IMR-90 (cell line): ENCODE results near the gene CCNB2. TPM values are rescaled to one million over a fixed set of nuclear protein-coding genes. Genes with fewer than 3 reads are reported as not detected.

Experiments used
- ATAC-seq: fragments of 200-7000 bp; cut with Tn5 transposase; 2 replicates; pipeline ENCODE4 v1.9.1; 2020; ENCODE audit warnings: low read depth, mild to moderate bottlenecking, moderate library complexity
- BruUV-seq: library from RNA; stranded (reverse); fragments of 400-500 nt; replicated peaks from 2 replicates; lab custom pipeline; 2021; lab: Mats Ljungman, UMichigan
- CTCF ChIA-PET: fragments of 300-600 bp; formaldehyde crosslinking; extraction: SDS; loops from one replicate; lab custom pipeline; 2021; ENCODE audit warnings: antibody characterized with exemption; lab: Yijun Ruan, JAX
- POLR2A ChIA-PET: fragments of 300-600 bp; sonication (Branson Sonifier 250); formaldehyde crosslinking; loops from one replicate; lab custom pipeline; 2022; ENCODE audit warnings: antibody characterized with exemption; ENCODE audit not compliant: unreplicated experiment; lab: Charles Lee
- DNase-seq: peaks from one replicate; pipeline ENCODE4 v3.0.0; 2013
- H2AFZ ChIP-seq: replicated peaks from 2 replicates; pipeline ENCODE3; 2013; ENCODE audit warnings: low read length, mild to moderate bottlenecking; ENCODE audit not compliant: poor library complexity
- H2AK5ac ChIP-seq: 2 replicates; pipeline ENCODE4 v1.6.1; 2013; ENCODE audit warnings: low read depth, low read length, inconsistent platforms
- H2AK9ac ChIP-seq: replicated peaks from 2 replicates; pipeline ENCODE3; 2013; ENCODE audit warnings: mild to moderate bottlenecking, low read depth, low read length, moderate library complexity; ENCODE audit not compliant: poor library complexity
- H2BK120ac ChIP-seq: 2 replicates; pipeline ENCODE4 v1.6.1; 2013; ENCODE audit warnings: low read depth, low read length, inconsistent platforms
- H2BK15ac ChIP-seq: 3 replicates; pipeline ENCODE4 v1.6.1; 2013; ENCODE audit warnings: low read depth, low read length, inconsistent platforms
- H2BK20ac ChIP-seq: 2 replicates; pipeline ENCODE4 v1.6.1; 2013; ENCODE audit warnings: low read depth, mild to moderate bottlenecking, inconsistent platforms, low read length, moderate library complexity
- H2BK5ac ChIP-seq: 2 replicates; pipeline ENCODE4 v1.6.1; 2013; ENCODE audit warnings: mild to moderate bottlenecking, low read depth, low read length, inconsistent platforms; ENCODE audit not compliant: poor library complexity, severe bottlenecking
- H3K14ac ChIP-seq: replicated peaks from 2 replicates; pipeline ENCODE4 v1.6.1; 2013; ENCODE audit warnings: low read depth, low read length, inconsistent platforms
- H3K18ac ChIP-seq: 2 replicates; pipeline ENCODE4 v1.6.1; 2013; ENCODE audit warnings: low read depth, low read length, control low read depth
- H3K23ac ChIP-seq: 2 replicates; pipeline ENCODE4 v1.6.1; 2013; ENCODE audit warnings: low read depth, low read length, inconsistent platforms
- H3K27ac ChIP-seq: 2 replicates; pipeline ENCODE4 v1.5.1; 2013; ENCODE audit warnings: mild to moderate bottlenecking, control low read depth, low read length; ENCODE audit not compliant: insufficient read depth
- H3K27me3 ChIP-seq: 2 replicates; pipeline ENCODE4 v1.6.1; 2013; ENCODE audit warnings: low read length; ENCODE audit not compliant: control insufficient read depth, insufficient read depth
- H3K36me3 ChIP-seq: 2 replicates; pipeline ENCODE4 v1.6.1; 2013; ENCODE audit warnings: low read length, mixed read lengths; ENCODE audit not compliant: control insufficient read depth, insufficient read depth
- H3K4ac ChIP-seq: 2 replicates; pipeline ENCODE4 v1.6.1; 2013; ENCODE audit warnings: low read depth, low read length, inconsistent platforms
- H3K4me1 ChIP-seq: 2 replicates; pipeline ENCODE4 v1.6.1; 2013; ENCODE audit warnings: low read length, mixed read lengths; ENCODE audit not compliant: control insufficient read depth, insufficient read depth
- H3K4me2 ChIP-seq: 2 replicates; pipeline ENCODE4 v1.6.1; 2013; ENCODE audit warnings: low read depth, mild to moderate bottlenecking, control low read depth, low read length, moderate library complexity
- H3K4me3 ChIP-seq: 2 replicates; pipeline ENCODE4 v1.5.1; 2013; ENCODE audit warnings: low read depth, mild to moderate bottlenecking, control low read depth, low read length, moderate library complexity; ENCODE audit not compliant: insufficient read depth
- H3K56ac ChIP-seq: 2 replicates; pipeline ENCODE4 v1.6.1; 2013; ENCODE audit warnings: low read length, inconsistent platforms; ENCODE audit not compliant: insufficient read depth; ENCODE audit errors: extremely low read depth
- H3K79me1 ChIP-seq, 2 experiments: 2 replicates each; pipeline ENCODE4 v1.6.1; 2013; ENCODE audit warnings: low read length in 2 of 2, inconsistent platforms in 1 of 2, low read depth in 1 of 2
- H3K9ac ChIP-seq: 2 replicates; pipeline ENCODE4 v1.6.1; 2013; ENCODE audit warnings: low read depth, low read length, control low read depth
- H3K9me1 ChIP-seq: 2 replicates; pipeline ENCODE4 v1.6.1; 2013; ENCODE audit warnings: low read length, inconsistent platforms; ENCODE audit not compliant: insufficient read depth
- H3K9me3 ChIP-seq: 2 replicates; pipeline ENCODE4 v1.6.1; 2013; ENCODE audit warnings: low read length; ENCODE audit not compliant: control insufficient read depth, insufficient read depth
- H4K20me1 ChIP-seq: 2 replicates; pipeline ENCODE4 v1.6.1; 2013; ENCODE audit warnings: low read length, inconsistent platforms; ENCODE audit not compliant: insufficient read depth
- H4K5ac ChIP-seq: 2 replicates; pipeline ENCODE4 v1.6.1; 2013; ENCODE audit warnings: mild to moderate bottlenecking, low read depth, low read length, control low read depth
- H4K8ac ChIP-seq, 2 experiments: 2 replicates each; pipeline ENCODE4 v1.6.1; 2013; ENCODE audit warnings: low read depth in 2 of 2, low read length in 2 of 2, control low read depth in 1 of 2, inconsistent platforms in 1 of 2
- H4K91ac ChIP-seq: 2 replicates; pipeline ENCODE4 v1.6.1; 2013; ENCODE audit warnings: low read depth, low read length, inconsistent platforms; ENCODE audit not compliant: insufficient read depth
- CTCF ChIP-seq: conservative IDR thresholded peaks from 2 replicates; pipeline ENCODE4 v1.5.1; 2012; ENCODE audit warnings: mild to moderate bottlenecking, low read depth, low read length, improper control_type of control experiment
- FOS ChIP-seq: fragments of 150-350 bp; IDR thresholded peaks from 2 replicates; pipeline ENCODE4 v1.6.1; 2016; ENCODE audit warnings: low read depth, low read length
- WGBS, 2 experiments: methylation state at CpG; one replicate each; pipeline versions ENCODE4 v1.1.5 to v1.1.7; 2013; ENCODE audit warnings: missing lambda C conversion rate in 2 of 2; ENCODE audit not compliant: insufficient read length in 1 of 2; ENCODE audit errors: extremely low coverage in 2 of 2; 5-methylcytosine and 5-hydroxymethylcytosine counted together
- dilution Hi-C: fragments of 300-500 bp; cut with HindIII; formaldehyde crosslinking; loops from one replicate; pipeline ENCODE4 v1.14.3; 2018; ENCODE audit warnings: low sequenced_read_pairs; ENCODE audit not compliant: unreplicated experiment
- in situ Hi-C: fragments of 300-500 bp; cut with MboI; formaldehyde crosslinking; loops from 3 replicates; pipeline ENCODE4 v1.14.3; 2019; ENCODE audit warnings: low sequenced_read_pairs, inconsistent platforms, mixed read lengths
- intact Hi-C: fragments of 100-400 bp; cut with micrococcal nuclease; formaldehyde crosslinking; loops from 2 replicates; pipeline ENCODE4 v1.10.0; 2022
- polyA plus RNA-seq, 3 experiments: library from polyadenylated mRNA; depleted of rRNA; stranded (reverse); fragments of >200 nt; gene quantifications; 2 replicates each; pipeline ENCODE4 v1.2.3, GENCODE V29; 2012; ENCODE audit warnings: low replicate concordance in 1 of 3
- total RNA-seq: library from RNA; depleted of rRNA; stranded (reverse); fragments of >200 nt; gene quantifications from 2 replicates; pipeline ENCODE4 v1.2.3, GENCODE V29; 2012

Gene CCNB2
- total and polyA plus RNA-seq, 2 of the 4 experiments (the other 2 are of a cell fraction) = 52.5 to 54.6 TPM

DNA sequence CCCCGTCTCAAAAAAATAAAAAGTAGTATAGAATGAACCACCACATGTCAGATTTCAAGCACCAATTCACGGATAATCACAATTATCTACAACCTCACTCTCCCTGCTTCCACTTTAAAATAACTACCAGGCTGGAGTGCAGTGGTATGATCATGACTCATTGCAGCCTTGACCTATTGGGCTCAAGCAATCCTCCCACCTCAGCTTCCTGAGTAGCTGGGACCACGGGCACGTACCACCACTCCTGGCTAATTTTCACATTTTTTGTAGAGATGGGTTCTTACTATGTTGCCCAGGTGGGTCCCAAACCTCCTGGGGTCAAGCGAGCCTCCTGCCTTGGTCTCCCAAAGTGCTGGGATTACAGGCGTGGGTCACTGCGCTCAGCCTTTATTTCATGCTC, 63.6 kb downstream of the CCNB2 start:
- H3K56ac ChIP-seq = no peak overlapping the region
- ChIA-PET POLR2A (no interaction called here), CTCF (no interaction called here)
- no peak overlapping the region; the same call in 1 of the 2 replicates for H2AK5ac ChIP-seq
- no peak overlapping the region for H3K23ac ChIP-seq
- intact Hi-C loops = loop anchor here (5.0 kb wide), 1 partner anchor 136 kb away; no protein-coding TSS in a partner anchor
- peak overlapping the region; percentile 29; the same call in 1 of the 2 replicates for H3K4ac ChIP-seq
- no peak overlapping the region for H3K14ac ChIP-seq
- peak overlapping the region; percentile 61 for H2BK5ac ChIP-seq
- no peak overlapping the region for H2AK9ac ChIP-seq
- in situ Hi-C loops = no loop called here
- no peak overlapping the region for H3K4me3 ChIP-seq
- H2BK20ac ChIP-seq = no peak overlapping the region
- H4K20me1 ChIP-seq = no peaks in the 10 kb centered on the region
- H2AFZ ChIP-seq = no peak overlapping the region
- WGBS, 2 experiments = 100% methylated on average over 1 of the region's 7 CpGs; no CpG with 5 or more reads in 1 of the 2 experiments
- H4K5ac ChIP-seq = 0 out of 2 replicates have a peak overlapping the region, but pooled peaks have one; percentile 27
- H2BK15ac ChIP-seq = peak overlapping the region; percentile 79; the same call in 1 of the 3 replicates
- H4K91ac ChIP-seq = no peak overlapping the region
- H3K27ac ChIP-seq = peak overlapping the region; percentile 54
- no peaks in the 10 kb centered on the region for H3K27me3 ChIP-seq
- H3K9me3 ChIP-seq = no peaks in the 10 kb centered on the region
- peak; percentile 63 for DNase-seq
- no peak overlapping the region for H3K9ac ChIP-seq
- H3K79me1 ChIP-seq = peaks cover 7 to 31% of the 10 kb centered on the region in 2 experiments; a peak in 3 of 4 replicates
- no peak overlapping the region; the same call in 1 of the 2 replicates for H3K4me2 ChIP-seq
- peak overlapping the region; percentile 49; the same call in 1 of the 2 replicates for H3K18ac ChIP-seq
- peak overlapping the region; percentile 64; the same call in 1 of the 2 replicates for H2BK120ac ChIP-seq
- H3K36me3 ChIP-seq = peaks cover 18% of the 10 kb centered on the region
- no peak for TF ChIP-seq CTCF
- 0 out of 2 replicates have a peak, but pooled peaks have one; percentile 3 for TF ChIP-seq FOS
- dilution Hi-C loops = no loop called here
- peaks cover 27% of the 10 kb centered on the region for H3K4me1 ChIP-seq
- peak overlapping the region in 1 of 2 experiments; percentile 39; a peak in 1 of 4 replicates for H4K8ac ChIP-seq
- peak; percentile 67 for ATAC-seq
- H3K9me1 ChIP-seq = peaks cover 16% of the 10 kb centered on the region
- no TSS peak for BruUV-seq
